ENCODE results near the gene BTRC. TPM values are rescaled to one million over a fixed set of nuclear protein-coding genes. Genes with fewer than 3 reads are reported as not detected.

BTRC gene
- total RNA-seq, 1 donor from 2014 or later: 18.2 TPM

DNA sequence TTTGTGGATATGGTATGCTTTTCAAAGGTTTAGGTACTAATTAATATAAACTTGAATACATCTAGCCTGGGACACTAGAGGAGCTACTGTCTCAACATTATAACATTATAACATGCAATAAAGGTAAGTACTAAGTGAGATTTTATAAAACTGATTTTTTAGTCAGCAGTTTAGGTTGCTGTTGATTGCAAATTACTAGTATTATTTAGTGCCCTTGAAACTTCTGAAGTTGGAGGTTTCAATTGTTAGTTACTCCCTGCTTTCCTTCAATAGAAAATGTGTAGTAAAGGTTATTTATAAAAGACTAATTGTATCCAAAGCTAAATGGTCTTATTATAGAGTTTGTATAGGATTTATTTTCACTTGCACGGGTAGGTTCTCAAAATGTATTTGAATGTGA is 138.8 kb downstream of the BTRC start:
- TF ChIP-seq, protein P1, sequence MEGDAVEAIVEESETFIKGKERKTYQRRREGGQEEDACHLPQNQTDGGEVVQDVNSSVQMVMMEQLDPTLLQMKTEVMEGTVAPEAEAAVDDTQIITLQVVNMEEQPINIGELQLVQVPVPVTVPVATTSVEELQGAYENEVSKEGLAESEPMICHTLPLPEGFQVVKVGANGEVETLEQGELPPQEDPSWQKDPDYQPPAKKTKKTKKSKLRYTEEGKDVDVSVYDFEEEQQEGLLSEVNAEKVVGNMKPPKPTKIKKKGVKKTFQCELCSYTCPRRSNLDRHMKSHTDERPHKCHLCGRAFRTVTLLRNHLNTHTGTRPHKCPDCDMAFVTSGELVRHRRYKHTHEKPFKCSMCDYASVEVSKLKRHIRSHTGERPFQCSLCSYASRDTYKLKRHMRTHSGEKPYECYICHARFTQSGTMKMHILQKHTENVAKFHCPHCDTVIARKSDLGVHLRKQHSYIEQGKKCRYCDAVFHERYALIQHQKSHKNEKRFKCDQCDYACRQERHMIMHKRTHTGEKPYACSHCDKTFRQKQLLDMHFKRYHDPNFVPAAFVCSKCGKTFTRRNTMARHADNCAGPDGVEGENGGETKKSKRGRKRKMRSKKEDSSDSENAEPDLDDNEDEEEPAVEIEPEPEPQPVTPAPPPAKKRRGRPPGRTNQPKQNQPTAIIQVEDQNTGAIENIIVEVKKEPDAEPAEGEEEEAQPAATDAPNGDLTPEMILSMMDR (IDR thresholded peaks at IDR 0.05): no peak
- Histone ChIP-seq H3K27ac (no peak overlapping the region), H3K4me1 (peaks cover 7% of the 10 kb centered on the region), H3K9me3 (no peaks in the 10 kb centered on the region), H3K36me3 (no peaks in the 10 kb centered on the region), H3K27me3 (no peaks in the 10 kb centered on the region), H3K4me3 (no peak overlapping the region)
- ATAC-seq (no peak), DNase-seq (no peak)
- intact Hi-C loops (cut with DNase I): no loop called here

DNA sequence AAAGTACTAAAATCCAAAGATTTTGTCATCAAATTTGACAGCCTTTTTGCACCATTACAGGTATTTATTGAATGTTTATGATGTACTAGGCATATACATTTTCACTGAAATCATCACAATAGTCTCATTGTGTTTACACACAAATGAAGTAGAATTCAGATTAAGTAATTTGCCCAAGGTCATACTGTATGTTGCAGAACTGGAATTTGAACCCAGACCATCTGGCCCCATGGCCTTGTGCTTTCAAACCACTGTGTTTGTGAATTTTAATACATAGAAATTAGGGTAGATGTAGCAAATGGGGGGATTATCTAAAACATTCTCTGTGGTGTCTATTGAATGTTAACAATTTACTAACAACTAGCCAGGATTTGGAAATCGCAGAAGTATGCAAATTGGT is 139.3 kb downstream of the BTRC start:
- peaks cover 7% of the 10 kb centered on the region for H3K4me1 ChIP-seq
- no peaks in the 10 kb centered on the region for H3K9me3 ChIP-seq
- DNase-seq: no peak
- no peaks in the 10 kb centered on the region for H3K27me3 ChIP-seq
- H3K36me3 ChIP-seq: no peaks in the 10 kb centered on the region
- intact Hi-C loops (cut with DNase I): no loop called here
- no peak overlapping the region for H3K4me3 ChIP-seq
- no peak overlapping the region for H3K27ac ChIP-seq
- TF ChIP-seq, protein P1 (IDR thresholded peaks at IDR 0.05): no peak
- ATAC-seq: no peak

DNA sequence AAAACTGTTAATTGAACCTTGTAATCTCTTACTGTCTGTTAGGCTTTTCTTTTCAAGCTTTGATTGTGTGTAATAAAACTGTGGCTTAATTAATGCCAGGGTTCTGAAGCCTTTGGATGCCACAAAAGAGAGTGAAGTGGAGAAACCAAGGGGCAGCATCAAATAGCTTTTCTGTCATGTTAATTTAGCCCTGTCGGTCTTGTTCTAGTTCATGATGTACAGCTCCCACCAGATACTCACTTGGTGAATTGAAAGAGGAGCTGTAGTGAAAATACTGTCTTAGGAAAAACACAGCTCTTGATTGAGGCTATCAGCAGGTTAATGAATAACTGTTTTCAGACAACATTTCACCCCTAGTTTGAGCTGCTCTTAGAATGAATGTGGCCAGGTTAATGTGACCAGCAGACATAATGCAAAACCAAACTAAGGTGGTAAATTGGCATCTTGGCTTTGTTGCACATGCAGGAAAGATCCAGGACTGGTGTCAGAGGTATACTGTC is 139.9 kb downstream of the BTRC start:
- Histone ChIP-seq H3K9me3 (no peaks in the 10 kb centered on the region), H3K27me3 (no peaks in the 10 kb centered on the region), H3K36me3 (no peaks in the 10 kb centered on the region), H3K4me3 (no peak overlapping the region), H3K27ac (no peak overlapping the region), H3K4me1 (peaks cover 7% of the 10 kb centered on the region)
- intact Hi-C loops (cut with DNase I): no loop called here
- ATAC-seq: no peak
- no peak for DNase-seq
- TF ChIP-seq, protein P1 (IDR thresholded peaks at IDR 0.05): no peak

DNA sequence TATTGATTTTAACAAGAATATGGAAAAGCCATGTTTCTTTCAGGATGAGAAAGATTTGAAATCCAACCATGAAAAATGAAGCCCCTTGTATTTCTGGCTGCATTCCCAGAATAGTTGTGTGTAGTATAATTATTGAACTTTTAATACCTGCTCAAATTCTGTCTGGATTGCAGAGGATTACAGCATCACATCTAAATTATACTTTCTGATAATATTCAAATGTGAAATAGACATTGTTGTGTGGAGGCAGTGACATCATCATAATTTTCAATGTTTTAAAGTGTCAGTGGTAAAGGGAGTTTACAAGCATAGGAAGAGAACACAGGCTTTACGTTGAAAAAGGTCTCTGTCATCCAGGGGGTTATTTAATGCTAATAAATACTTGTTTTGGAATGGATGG is 140.7 kb downstream of the BTRC start:
- no peak for DNase-seq
- Histone ChIP-seq H3K27ac (no peak overlapping the region), H3K4me1 (peaks cover 2% of the 10 kb centered on the region), H3K27me3 (no peaks in the 10 kb centered on the region), H3K9me3 (no peaks in the 10 kb centered on the region), H3K36me3 (no peaks in the 10 kb centered on the region), H3K4me3 (no peak overlapping the region)
- ATAC-seq: no peak
- intact Hi-C loops (cut with DNase I): no loop called here
- TF ChIP-seq, protein P1 (IDR thresholded peaks at IDR 0.05): no peak

DNA sequence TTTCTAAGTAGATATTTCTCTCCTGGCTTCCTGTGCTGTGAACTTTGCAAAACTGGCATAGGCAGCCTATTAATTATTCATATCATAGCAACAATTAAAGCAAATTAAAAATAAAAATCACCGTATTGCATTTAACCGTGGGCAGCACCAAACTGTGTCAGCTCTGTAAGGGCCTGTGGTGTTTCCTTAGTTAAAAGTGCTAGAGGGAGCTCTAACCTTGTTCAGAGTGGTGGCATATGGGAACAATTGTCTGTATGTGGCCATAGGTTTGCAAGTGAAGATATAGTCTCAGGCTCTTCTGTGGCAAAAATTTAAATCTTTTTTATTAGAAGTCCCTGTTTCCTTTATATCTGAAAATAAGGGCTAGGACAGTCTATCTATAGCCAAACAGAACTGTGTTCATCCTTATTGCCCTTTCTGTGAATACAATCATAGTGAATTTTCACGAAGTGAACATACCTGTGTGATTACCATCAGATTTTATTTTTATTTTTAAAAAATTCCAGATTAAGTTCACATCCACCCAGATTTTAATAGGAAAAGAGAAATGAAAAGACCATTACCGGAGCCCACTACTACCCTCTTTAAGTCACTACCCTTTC is 141.5 kb downstream of the BTRC start:
- no peak overlapping the region for H3K27ac ChIP-seq
- H3K9me3 ChIP-seq: no peaks in the 10 kb centered on the region
- no peak for DNase-seq
- H3K27me3 ChIP-seq: no peaks in the 10 kb centered on the region
- intact Hi-C loops (cut with DNase I): no loop called here
- no peaks in the 10 kb centered on the region for H3K4me1 ChIP-seq
- ATAC-seq: no peak
- H3K4me3 ChIP-seq: no peak overlapping the region
- H3K36me3 ChIP-seq: no peaks in the 10 kb centered on the region
- TF ChIP-seq, protein P1 (IDR thresholded peaks at IDR 0.05): peak; percentile 15

DNA sequence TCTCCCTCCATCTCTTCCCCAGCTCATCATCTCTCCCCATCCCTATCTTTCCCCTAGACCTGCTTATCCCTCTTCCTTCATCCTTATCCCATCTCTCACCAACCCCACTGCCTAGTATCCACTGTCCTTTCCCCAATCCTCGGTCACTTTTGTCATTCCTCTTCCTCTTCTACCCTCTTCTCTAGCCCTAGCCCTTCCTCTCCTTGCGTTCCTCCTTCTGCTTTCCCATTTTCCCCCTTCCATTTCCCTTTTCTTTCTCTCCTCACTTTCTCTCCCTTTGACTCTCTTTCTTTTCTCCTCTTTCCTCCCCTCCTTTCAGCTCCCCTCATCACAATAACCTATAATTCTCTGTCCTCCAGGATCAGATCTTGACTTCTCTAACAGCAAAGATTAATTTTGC is 150.5 kb downstream of the BTRC start:
- Histone ChIP-seq H3K9me3 (no peaks in the 10 kb centered on the region), H3K27ac (no peak overlapping the region), H3K4me1 (no peaks in the 10 kb centered on the region), H3K27me3 (no peaks in the 10 kb centered on the region), H3K4me3 (no peak overlapping the region), H3K36me3 (no peaks in the 10 kb centered on the region)
- DNase-seq: no peak
- ATAC-seq: no peak
- intact Hi-C loops (cut with DNase I): no loop called here
- TF ChIP-seq, protein P1 (IDR thresholded peaks at IDR 0.05): no peak
